Measurements from ENCODE around the gene CHRM5. TPM values are rescaled to one million over a fixed set of nuclear protein-coding genes. Genes with fewer than 3 reads are reported as not detected.

The CHRM5 gene
- total and polyA plus RNA-seq, 2 donors (not counting 1 experiment from before 2014, with no cell fraction given): not detected

DNA sequence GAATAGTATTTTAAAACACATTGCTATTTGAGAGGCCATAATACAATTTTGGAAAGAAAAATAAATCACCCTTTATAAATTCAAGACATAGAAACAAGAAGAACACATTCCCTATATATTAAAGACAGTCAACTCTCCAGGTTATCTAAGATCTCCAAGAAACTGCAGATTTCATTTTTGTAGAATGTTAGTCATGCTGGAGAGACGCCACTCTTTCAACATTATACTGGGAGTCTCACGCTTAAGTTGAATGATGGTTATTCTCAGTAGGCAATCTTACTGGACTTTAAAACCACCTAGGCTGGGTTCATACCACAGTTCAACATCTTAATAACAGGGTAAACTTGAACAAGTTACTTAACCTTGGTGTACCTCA, 3.6 kb upstream of the CHRM5 start:
- no peaks in the 10 kb centered on the region for H3K9me3 Mint-ChIP-seq (ENCODE audit: insufficient read depth)
- H3K9ac ChIP-seq (ENCODE audit: low read length): no peak overlapping the region
- intact Hi-C loops (cut with micrococcal nuclease): no loop called here
- WGBS (ENCODE audit: insufficient coverage): no CpG with 5 or more reads among the region's 2 CpGs
- H2AFZ ChIP-seq (ENCODE audit: insufficient read depth, low read depth, low read length, poor library complexity, severe bottlenecking): no peak overlapping the region
- no peaks in the 10 kb centered on the region for H4K20me1 ChIP-seq (ENCODE audit: control insufficient read depth, insufficient read depth, low read length, poor library complexity, severe bottlenecking)
- no peaks in the 10 kb centered on the region for H3K27me3 ChIP-seq (replicated peaks in 1 of 4; ENCODE audit: control extremely low read depth in 1 of 4, control insufficient read depth in 3 of 4, insufficient read depth in 4 of 4, low read length in 3 of 4)
- no peak overlapping the region for H3K4me3 ChIP-seq (ENCODE audit: control extremely low read depth in 1 of 5, extremely low read depth in 1 of 5, insufficient read depth in 1 of 5, low read depth in 2 of 5, low read length in 4 of 5)
- H3K4me1 ChIP-seq (ENCODE audit: control insufficient read depth in 2 of 2, insufficient read depth in 2 of 2, low read length in 2 of 2): no peaks in the 10 kb centered on the region
- TF ChIP-seq EZH2 (IDR thresholded peaks at IDR 0.05; ENCODE audit: borderline replicate concordance, insufficient read depth, low read depth, low read length, poor library complexity, severe bottlenecking) (no peak), CTCF (IDR thresholded peaks at IDR 0.05) (no peak)
- no peaks in the 10 kb centered on the region for H3K36me3 ChIP-seq (replicated peaks in 1 of 2; ENCODE audit: control extremely low read depth in 1 of 2, control insufficient read depth in 1 of 2, extremely low read depth in 1 of 2, insufficient read depth in 2 of 2, low read length in 1 of 2)
- no peak for DNase-seq
- H3K9me3 ChIP-seq (ENCODE audit: control extremely low read depth in 1 of 3, control insufficient read depth in 2 of 3, insufficient read depth in 1 of 3, low read length in 2 of 3): no peaks in the 10 kb centered on the region
- CTCF ChIA-PET: interaction anchor here (0.7 to 1.0 kb wide), 2 partner anchors 9 to 227 kb away, joined by 4 read pairs; no protein-coding TSS in a partner anchor
- no peak overlapping the region for H3K27ac ChIP-seq (ENCODE audit: low read length in 2 of 2)
- no peak overlapping the region for H3K4me2 ChIP-seq (replicated peaks; ENCODE audit: low read depth, low read length, poor library complexity, severe bottlenecking)
- H3K27ac Mint-ChIP-seq: no peak overlapping the region
- H3K4me1 Mint-ChIP-seq: no peaks in the 10 kb centered on the region
- no peak overlapping the region for H3K4me3 Mint-ChIP-seq
- POLR2A ChIA-PET: no interaction called here
- no peak for ATAC-seq (ENCODE audit: low read depth)
- no peaks in the 10 kb centered on the region for H3K27me3 Mint-ChIP-seq
- H3K79me2 ChIP-seq (ENCODE audit: control insufficient read depth, insufficient read depth, low read length): peaks cover 3% of the 10 kb centered on the region

DNA sequence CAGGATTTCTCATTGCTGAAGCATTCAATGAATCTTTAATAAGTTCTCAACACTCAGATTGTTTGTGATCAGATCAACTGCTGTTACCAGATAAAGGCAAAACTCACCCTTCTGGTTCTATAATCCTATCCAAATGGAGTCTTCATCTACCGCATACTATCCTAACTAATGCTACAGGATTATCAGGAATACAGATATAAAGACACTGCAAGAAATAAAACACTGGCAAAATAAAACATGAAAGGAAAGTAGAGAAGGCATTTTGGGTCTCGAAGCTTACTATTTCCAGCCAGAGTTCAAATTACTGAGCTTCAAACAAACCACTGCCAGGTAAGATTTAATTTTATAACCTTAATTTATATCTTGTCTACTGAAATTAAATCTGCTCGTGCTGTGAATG, 524 bp downstream of the CHRM5 start:
- Histone ChIP-seq H3K4me1 (ENCODE audit: control insufficient read depth in 2 of 2, insufficient read depth in 2 of 2, low read length in 2 of 2) (no peaks in the 10 kb centered on the region), H3K27me3 (replicated peaks in 1 of 4; ENCODE audit: control extremely low read depth in 1 of 4, control insufficient read depth in 3 of 4, insufficient read depth in 4 of 4, low read length in 3 of 4) (no peaks in the 10 kb centered on the region), H3K79me2 (ENCODE audit: control insufficient read depth, insufficient read depth, low read length) (no peaks in the 10 kb centered on the region), H3K4me3 (ENCODE audit: control extremely low read depth in 1 of 5, extremely low read depth in 1 of 5, insufficient read depth in 1 of 5, low read depth in 2 of 5, low read length in 4 of 5) (no peak overlapping the region), H3K36me3 (replicated peaks in 1 of 2; ENCODE audit: control extremely low read depth in 1 of 2, control insufficient read depth in 1 of 2, extremely low read depth in 1 of 2, insufficient read depth in 2 of 2, low read length in 1 of 2) (no peaks in the 10 kb centered on the region), H3K4me2 (replicated peaks; ENCODE audit: low read depth, low read length, poor library complexity, severe bottlenecking) (no peak overlapping the region), H3K9me3 (ENCODE audit: control extremely low read depth in 1 of 3, control insufficient read depth in 2 of 3, insufficient read depth in 1 of 3, low read length in 2 of 3) (no peaks in the 10 kb centered on the region), H3K27ac (ENCODE audit: low read length in 2 of 2) (no peak overlapping the region), H4K20me1 (ENCODE audit: control insufficient read depth, insufficient read depth, low read length, poor library complexity, severe bottlenecking) (no peaks in the 10 kb centered on the region), H2AFZ (ENCODE audit: insufficient read depth, low read depth, low read length, poor library complexity, severe bottlenecking) (no peak overlapping the region), H3K9ac (ENCODE audit: low read length) (no peak overlapping the region)
- Mint-ChIP-seq H3K27me3 (no peaks in the 10 kb centered on the region), H3K4me1 (no peaks in the 10 kb centered on the region), H3K27ac (no peak overlapping the region), H3K9me3 (ENCODE audit: insufficient read depth) (no peaks in the 10 kb centered on the region), H3K4me3 (no peak overlapping the region)
- ATAC-seq (ENCODE audit: low read depth) (no peak), DNase-seq (no peak)
- whole genome bisulfite sequencing (ENCODE audit: insufficient coverage): no CpG with 5 or more reads among the region's 3 CpGs
- no peak for TF ChIP-seq CTCF (IDR thresholded peaks at IDR 0.05)
- no peak for TF ChIP-seq EZH2 (IDR thresholded peaks at IDR 0.05; ENCODE audit: borderline replicate concordance, insufficient read depth, low read depth, low read length, poor library complexity, severe bottlenecking)
- ChIA-PET CTCF (no interaction called here), POLR2A (no interaction called here)
- intact Hi-C loops (cut with micrococcal nuclease): no loop called here

All from B cell (primary cell).